SK-N-DZ (cell line): Measurements from ENCODE around the gene LOC101059915.

Experiments used
- DNase-seq: peaks from one replicate; pipeline ENCODE4 v3.0.0-alpha.2; 2015; ENCODE audit warnings: low spot score

LOC101059915 gene

DNA sequence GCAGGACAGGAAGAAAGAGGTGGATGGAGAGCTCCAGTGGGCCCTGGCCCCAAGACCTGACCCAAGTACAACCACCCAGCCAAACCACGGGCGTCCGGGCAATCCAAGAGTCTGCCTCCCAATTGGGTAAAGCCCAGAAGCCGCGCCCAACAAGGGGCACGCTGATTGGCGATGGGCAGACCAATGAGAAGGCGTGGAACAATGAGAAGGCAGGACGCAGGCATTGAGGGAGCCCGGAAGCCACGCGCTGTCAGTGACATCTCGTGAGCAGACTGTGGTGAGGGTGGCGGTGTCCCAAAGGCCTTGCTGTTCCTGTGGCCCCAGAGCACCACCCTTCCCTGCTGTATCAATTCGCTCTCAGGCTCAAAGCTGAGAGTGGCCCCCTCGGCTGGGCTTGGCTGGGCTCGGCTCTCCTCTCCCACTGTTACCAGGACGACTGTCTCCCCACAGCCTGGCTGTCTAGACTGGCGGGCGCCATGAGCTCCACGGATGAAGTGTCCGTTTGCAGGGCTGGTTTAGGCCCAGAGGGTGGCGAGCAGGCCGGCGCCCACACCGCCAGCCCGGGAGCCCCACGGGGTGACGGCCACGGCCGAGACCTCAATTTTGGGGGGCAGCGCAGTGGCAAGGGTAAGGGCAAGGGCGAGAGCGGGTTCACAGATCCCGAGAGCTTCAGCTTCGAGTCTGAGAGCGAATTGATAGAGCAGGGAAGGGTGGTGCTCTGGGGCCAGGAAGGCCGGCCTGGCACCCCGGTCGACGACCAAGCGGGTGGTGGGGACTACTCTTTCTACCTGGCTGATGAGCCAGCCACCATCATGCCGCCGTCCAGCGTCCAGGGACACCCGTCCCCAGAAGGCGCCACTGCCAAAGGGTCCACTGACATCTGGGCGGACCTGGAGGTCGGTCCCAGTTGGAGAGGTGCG, at the start of gene LOC101059915:
Gene LOC101059915 (plus strand): TSS at position 219 of the 920 bp plus-strand sequence.
- DNase-seq, result no peak

GRCh38 chrX:71617742-71618141, 49.6 kb upstream of the LOC101059915 start:
- DNase-seq, result no peak

DNA sequence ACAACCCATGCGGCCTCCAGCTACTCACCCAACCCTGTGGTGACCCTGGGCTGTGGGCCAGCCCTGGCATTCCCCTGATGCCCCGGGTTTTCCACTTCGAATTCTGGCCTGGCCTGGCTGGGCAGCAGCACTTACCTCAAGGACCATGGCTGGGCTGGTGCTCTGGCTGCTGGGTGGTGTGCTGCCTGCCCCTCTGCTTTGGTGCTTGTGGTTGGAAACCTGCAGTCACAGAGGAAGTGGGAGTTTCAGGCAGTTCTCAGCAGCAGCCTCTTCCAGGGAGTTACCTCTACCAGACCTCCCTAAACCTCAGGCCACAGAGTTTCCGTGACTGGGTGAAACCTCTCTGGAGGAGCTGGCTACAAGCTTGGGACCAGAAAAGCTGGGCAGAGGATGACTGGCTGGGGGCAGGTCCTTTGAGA, 49.0 kb upstream of the LOC101059915 start, which contains the start of gene CXCR3:
Gene CXCR3 (minus strand): TSS at position 209 of the 419 bp plus-strand sequence. CDS start 62 bp downstream, at position 147.
- DNase-seq, result no peak

DNA sequence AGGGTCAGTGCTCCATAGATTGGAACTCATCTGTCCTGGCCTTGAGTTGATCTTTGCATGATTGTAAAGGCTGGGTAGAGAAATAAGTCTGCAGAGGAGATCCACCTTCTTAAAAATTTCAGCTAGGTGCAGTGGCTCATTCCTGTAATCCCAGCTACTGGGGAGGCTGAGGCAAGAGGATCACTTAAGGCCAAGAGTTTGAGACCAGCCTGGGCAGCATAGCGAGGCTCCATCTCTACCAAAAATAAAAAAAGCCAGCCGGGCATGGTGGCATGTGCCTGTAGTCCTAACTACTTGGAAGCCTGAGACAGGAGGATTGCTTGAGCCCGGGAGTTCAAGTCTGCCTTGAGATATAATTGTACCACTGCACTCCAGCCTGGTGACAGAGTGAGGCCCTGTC, 48.6 kb upstream of the LOC101059915 start:
- DNase-seq, result no peak

DNA sequence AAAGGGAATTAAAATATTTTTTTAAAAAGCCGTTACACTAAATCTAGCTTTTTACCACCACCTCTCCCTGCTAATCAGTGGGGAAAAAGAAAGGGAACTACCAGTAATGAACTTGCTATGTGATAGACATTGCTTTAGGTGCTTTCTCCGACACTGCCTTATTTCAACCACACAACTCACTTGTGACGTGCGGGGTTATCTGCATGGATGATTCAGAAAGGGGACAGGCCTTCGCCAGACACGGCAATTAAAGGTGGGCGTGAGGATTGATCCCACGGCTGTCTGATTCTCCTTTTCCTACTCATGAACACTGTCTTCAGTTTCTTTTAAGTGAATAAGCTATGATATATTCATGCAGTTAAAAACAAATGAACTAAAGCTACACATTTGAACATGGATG, 48.2 kb upstream of the LOC101059915 start:
- no peak for DNase-seq

- no peak for DNase-seq
Measured at GRCh38 chrX:71619986-71620385, 47.4 kb upstream of the LOC101059915 start.

DNA sequence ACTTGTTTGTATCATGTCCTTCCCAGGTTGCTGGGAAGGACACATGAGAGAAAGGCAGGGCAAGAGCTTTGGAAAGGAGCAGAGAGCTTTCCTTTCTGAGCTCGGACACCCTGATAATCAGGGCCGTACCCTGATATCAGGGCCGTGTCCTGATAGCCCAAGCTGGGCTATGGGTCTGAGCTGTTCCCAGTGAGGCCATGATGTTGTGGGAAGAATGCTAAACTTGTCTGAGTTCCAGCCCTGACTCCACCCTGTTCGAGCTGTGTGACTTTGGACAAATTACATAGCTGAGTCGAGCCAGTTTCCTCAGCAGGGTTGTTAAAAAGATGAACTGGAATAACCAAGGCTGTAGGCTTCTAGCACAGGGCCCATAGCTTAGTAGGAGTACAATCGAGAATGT, 45.7 kb upstream of the LOC101059915 start:
- DNase-seq, result no peak

- DNase-seq, result no peak
Measured at GRCh38 chrX:71622032-71622575, 45.2 kb upstream of the LOC101059915 start.

GRCh38 chrX:71622576-71623450, 44.5 kb upstream of the LOC101059915 start:
- DNase-seq, result peak; percentile 61

GRCh38 chrX:71623714-71624113, 43.6 kb upstream of the LOC101059915 start:
- DNase-seq, result no peak

DNA sequence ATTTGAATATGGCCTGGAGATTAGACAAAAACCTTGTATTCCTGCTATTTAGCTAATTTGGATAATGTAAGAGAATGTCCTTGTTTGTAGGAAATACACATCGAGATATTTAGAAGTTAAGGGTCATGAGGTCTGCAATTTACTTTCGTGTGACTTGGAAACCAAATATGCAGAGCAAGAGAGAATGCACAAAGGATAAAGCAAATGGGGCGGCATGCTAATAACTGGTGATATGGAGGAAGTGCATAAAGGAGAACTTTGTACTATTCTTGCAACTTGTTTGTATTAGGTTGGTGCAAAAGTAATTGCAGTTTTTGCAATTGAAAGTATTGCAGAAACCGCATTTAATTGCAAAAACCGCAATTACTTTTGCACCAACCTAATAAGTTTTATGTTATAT, 41.9 kb upstream of the LOC101059915 start:
- no peak for DNase-seq

GRCh38 chrX:71626576-71626975, 40.8 kb upstream of the LOC101059915 start:
- no peak for DNase-seq

DNA sequence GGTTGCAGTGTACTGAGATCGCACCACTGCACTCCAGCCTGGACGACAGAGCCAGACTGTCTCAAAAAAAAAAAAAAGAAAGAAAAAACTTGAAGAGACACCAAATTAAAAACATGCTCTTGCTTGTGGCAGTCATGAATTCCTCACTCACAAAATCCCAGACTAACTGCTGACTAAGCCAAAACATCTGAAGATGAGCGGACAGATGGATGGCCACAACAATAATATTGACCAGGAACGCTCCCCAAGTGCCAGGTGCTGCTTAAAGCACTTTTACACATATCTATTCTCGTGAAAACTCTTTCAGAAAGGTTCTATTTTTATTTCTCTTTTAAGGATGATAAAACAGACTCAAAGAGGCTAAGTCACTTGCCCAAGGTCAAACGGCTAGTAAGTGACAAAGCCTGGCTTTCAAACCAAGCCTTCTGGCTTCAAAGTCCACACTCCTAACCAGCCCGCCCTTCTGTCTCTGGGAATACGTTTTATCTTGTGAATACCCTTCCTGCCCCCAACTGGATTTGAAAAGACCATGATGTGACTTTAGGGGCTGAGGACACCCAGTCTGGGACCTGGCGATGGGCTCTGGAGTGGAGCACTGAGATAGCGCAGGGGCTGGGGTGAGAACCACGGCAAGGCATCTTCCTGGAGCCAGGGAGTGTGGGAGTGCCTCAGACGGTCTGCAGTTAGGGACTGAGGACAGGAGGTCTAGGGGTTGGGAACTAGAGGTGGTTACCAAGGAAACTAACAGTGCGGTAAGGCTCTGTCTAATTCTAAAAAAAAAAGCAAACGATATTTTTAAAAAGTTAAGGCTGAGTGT, 39.5 kb upstream of the LOC101059915 start:
- no peak for DNase-seq

DNA sequence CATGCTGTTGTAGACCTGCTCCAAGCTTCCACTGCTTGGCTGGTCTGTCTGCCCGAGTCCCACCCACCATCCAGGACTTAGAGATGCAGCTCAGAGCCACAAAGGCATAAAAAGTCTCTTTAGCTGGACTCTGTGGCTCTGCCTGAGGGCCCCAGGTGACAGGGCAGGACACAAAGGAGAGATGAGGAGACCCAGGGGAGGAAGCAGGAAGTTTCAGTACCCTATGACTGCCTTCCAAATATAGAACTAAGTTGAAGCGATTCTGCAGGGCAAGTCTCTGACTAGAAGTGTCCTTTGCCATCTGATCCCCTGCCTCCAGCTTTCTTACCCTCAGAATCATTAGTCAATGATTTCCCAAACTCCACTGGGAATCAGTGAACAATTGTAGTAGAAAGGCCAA, 37.9 kb upstream of the LOC101059915 start:
- no peak for DNase-seq

- DNase-seq, result no peak
Measured at GRCh38 chrX:71632923-71633657, 34.3 kb upstream of the LOC101059915 start.

- DNase-seq, result no peak
Measured at GRCh38 chrX:71634366-71634765, 33.0 kb upstream of the LOC101059915 start.

- no peak for DNase-seq
Measured at GRCh38 chrX:71636438-71637252, 30.7 kb upstream of the LOC101059915 start.

GRCh38 chrX:71637253-71637618, 30.1 kb upstream of the LOC101059915 start:
- DNase-seq, result no peak

- no peak for DNase-seq
Measured at GRCh38 chrX:71637848-71638247, 29.5 kb upstream of the LOC101059915 start.

DNA sequence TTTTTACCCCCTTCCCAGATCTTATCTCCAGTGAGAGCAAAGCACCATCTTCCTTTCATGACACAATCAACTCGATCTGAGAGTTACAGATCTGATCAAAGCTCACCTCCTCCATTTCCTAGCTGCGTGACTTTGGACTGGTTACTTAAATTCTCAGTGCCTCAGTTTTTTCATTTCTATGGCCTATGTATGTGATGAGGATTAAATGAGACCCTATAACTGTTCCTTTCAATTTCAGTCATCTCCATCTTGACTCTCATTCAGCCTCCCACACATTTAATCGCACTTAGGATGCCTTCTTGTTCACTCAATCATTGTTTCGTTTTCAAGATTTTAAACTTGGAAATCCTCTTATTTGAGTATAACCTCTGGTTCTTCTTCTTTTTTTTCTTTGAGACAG, 28.9 kb upstream of the LOC101059915 start:
- DNase-seq, result no peak
